ENCODE data around the gene TINAG. TPM values are rescaled to one million over a fixed set of nuclear protein-coding genes. Genes with fewer than 3 reads are reported as not detected.

Gene TINAG
- total RNA-seq, 1 experiment from 2014 or later, result not detected

DNA sequence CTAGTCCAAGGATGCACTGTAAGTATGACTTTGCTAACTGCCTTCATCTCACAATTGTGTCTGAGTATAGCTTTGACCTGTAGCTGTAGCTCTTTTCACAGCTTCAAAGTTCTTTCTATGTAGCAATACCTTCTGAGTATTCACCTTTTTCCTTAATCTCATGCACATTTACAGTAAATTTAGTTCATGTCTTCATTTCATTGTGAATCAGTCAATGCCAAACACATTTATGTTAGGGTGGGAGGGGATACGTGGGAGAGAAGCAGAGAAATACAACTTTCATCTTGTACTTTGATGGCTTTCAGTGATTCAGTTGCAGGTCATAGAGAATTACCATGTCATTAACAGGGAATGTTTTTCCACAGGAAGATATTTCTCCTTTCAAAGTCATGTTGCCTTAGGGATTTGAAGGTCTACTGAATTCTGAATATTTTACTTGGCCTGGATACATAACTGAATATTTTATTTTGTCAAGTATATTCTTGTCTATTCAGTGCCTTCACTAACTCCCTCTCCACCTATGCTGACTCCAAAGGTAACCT lies 119.2 kb downstream of the TINAG start:
- CTCF ChIA-PET, result no interaction called here
- Histone ChIP-seq H3K4me3 (ENCODE audit: low read depth, low read length, poor library complexity, severe bottlenecking) (no peak overlapping the region), H3K27ac (ENCODE audit: low read depth, low read length, poor library complexity, severe bottlenecking) (no peak overlapping the region), H3K36me3 (ENCODE audit: insufficient read depth, low read length, poor library complexity, severe bottlenecking) (no peaks in the 10 kb centered on the region), H3K4me1 (ENCODE audit: insufficient read depth, low read length, poor library complexity, severe bottlenecking) (peaks cover 12% of the 10 kb centered on the region), H3K9me3 (ENCODE audit: low read depth, low read length, poor library complexity, severe bottlenecking) (no peaks in the 10 kb centered on the region), H3K27me3 (replicated peaks; ENCODE audit: insufficient read depth, low read depth, low read length, poor library complexity) (no peaks in the 10 kb centered on the region)
- intact Hi-C loops (cut with micrococcal nuclease; ENCODE audit: unreplicated experiment), result no loop called here
- TF ChIP-seq EZH2 (IDR thresholded peaks at IDR 0.05; ENCODE audit: borderline replicate concordance, low read depth, low read length, poor library complexity, severe bottlenecking), result no peak
- no TSS peak for BruUV-seq (replicated peaks)
- POLR2A ChIA-PET (ENCODE audit: low non-redundant PET), result no interaction called here
- DNase-seq (ENCODE audit: low spot score), result no peak

DNA sequence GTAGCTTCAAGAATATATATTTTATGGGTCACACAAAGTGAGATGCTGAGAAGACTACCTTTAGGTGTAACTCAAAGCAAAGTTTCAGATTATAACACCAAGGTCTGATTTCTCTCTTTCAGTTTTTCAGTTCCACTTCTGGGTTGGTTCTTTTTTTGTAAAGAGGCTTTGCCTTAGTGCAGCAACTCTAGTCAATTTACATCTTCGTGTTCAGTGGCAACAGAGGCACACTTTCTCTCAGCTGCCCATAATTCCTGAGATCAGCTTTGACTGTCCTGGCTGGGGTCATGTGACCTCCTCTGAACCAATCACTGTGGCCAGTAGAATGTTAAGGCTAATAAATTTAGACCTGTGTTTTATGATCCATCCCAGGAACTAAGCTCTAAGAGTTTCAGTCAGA lies 120.2 kb downstream of the TINAG start:
- BruUV-seq (replicated peaks), result no TSS peak
- no peak for TF ChIP-seq EZH2 (IDR thresholded peaks at IDR 0.05; ENCODE audit: borderline replicate concordance, low read depth, low read length, poor library complexity, severe bottlenecking)
- TF ChIP-seq, protein P1, sequence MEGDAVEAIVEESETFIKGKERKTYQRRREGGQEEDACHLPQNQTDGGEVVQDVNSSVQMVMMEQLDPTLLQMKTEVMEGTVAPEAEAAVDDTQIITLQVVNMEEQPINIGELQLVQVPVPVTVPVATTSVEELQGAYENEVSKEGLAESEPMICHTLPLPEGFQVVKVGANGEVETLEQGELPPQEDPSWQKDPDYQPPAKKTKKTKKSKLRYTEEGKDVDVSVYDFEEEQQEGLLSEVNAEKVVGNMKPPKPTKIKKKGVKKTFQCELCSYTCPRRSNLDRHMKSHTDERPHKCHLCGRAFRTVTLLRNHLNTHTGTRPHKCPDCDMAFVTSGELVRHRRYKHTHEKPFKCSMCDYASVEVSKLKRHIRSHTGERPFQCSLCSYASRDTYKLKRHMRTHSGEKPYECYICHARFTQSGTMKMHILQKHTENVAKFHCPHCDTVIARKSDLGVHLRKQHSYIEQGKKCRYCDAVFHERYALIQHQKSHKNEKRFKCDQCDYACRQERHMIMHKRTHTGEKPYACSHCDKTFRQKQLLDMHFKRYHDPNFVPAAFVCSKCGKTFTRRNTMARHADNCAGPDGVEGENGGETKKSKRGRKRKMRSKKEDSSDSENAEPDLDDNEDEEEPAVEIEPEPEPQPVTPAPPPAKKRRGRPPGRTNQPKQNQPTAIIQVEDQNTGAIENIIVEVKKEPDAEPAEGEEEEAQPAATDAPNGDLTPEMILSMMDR (conservative IDR thresholded peaks at IDR 0.05; ENCODE audit: low read depth, low read length), result no peak
- H3K27ac ChIP-seq (ENCODE audit: low read depth, low read length, poor library complexity, severe bottlenecking), result no peak overlapping the region
- H3K9me3 ChIP-seq (ENCODE audit: low read depth, low read length, poor library complexity, severe bottlenecking), result no peaks in the 10 kb centered on the region
- no peaks in the 10 kb centered on the region for H3K36me3 ChIP-seq (ENCODE audit: insufficient read depth, low read length, poor library complexity, severe bottlenecking)
- ChIA-PET POLR2A (ENCODE audit: low non-redundant PET) (no interaction called here), CTCF (no interaction called here)
- intact Hi-C loops (cut with micrococcal nuclease; ENCODE audit: unreplicated experiment), result no loop called here
- peaks cover 12% of the 10 kb centered on the region for H3K4me1 ChIP-seq (ENCODE audit: insufficient read depth, low read length, poor library complexity, severe bottlenecking)
- no peak for DNase-seq (ENCODE audit: low spot score)
- H3K4me3 ChIP-seq (ENCODE audit: low read depth, low read length, poor library complexity, severe bottlenecking), result no peak overlapping the region
- no peaks in the 10 kb centered on the region for H3K27me3 ChIP-seq (replicated peaks; ENCODE audit: insufficient read depth, low read depth, low read length, poor library complexity)

DNA sequence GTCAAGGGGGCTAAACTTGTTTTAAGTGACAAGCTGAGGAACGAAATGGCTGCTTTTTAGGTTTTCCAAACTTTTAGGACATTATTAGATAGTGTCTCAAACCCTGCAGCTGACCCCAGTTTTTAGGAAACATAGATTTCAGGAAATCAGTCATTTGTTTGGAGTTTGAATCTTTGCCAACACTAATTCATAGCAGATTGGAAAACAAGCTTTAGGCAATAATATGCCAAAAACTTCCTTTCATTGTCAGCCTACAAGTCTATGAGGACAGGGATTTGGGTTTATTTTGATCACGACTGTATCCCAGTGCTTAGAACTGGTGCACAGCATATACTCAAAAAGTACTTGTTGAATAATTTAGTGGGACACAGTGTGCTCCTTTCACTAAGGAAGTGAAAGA lies 123.2 kb downstream of the TINAG start:
- Histone ChIP-seq H3K4me3 (ENCODE audit: low read depth, low read length, poor library complexity, severe bottlenecking) (no peak overlapping the region), H3K9me3 (ENCODE audit: low read depth, low read length, poor library complexity, severe bottlenecking) (no peaks in the 10 kb centered on the region), H3K27me3 (replicated peaks; ENCODE audit: insufficient read depth, low read depth, low read length, poor library complexity) (no peaks in the 10 kb centered on the region), H3K36me3 (ENCODE audit: insufficient read depth, low read length, poor library complexity, severe bottlenecking) (no peaks in the 10 kb centered on the region), H3K27ac (ENCODE audit: low read depth, low read length, poor library complexity, severe bottlenecking) (no peak overlapping the region), H3K4me1 (ENCODE audit: insufficient read depth, low read length, poor library complexity, severe bottlenecking) (peaks cover 12% of the 10 kb centered on the region)
- ChIA-PET CTCF (no interaction called here), POLR2A (ENCODE audit: low non-redundant PET) (no interaction called here)
- intact Hi-C loops (cut with micrococcal nuclease; ENCODE audit: unreplicated experiment), result no loop called here
- TF ChIP-seq, protein P1 (conservative IDR thresholded peaks at IDR 0.05; ENCODE audit: low read depth, low read length), result no peak
- TF ChIP-seq EZH2 (IDR thresholded peaks at IDR 0.05; ENCODE audit: borderline replicate concordance, low read depth, low read length, poor library complexity, severe bottlenecking), result no peak
- DNase-seq (ENCODE audit: low spot score), result peak; percentile 45
- no TSS peak for BruUV-seq (replicated peaks)

Other genes with a start within 250 kb of the TINAG start
- 0.58 and 0.74 TPM in 2 replicates for gene MLIP, start 197.0 kb upstream of the TINAG start, total RNA-seq (2021)

All from A673 (cell line).